ENCODE measurements around the gene JUND. TPM values are rescaled to one million over a fixed set of nuclear protein-coding genes. Genes with fewer than 3 reads are reported as not detected.

Gene JUND
- total and polyA plus RNA-seq, 4 donors, result 12.8 to 103 (median 41.8) TPM

DNA sequence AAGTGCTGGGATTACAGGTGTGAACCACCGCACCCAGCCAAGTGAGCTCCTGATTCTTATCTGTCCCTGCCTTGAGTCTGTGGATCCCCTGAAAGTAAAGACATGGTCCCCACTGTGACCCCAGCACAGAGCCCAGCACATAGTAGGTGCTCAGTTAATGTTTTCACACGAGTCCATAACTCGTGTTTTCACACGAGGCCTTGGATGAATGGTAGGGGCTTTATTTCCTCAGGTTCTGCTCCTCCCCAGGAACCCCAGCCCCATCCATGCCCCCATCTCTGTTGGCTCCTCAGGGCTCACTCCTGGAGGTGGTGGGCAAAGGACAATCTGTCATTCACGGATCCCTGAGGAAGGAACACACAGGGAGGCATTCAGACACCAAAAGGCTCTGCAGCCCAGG is 31.6 kb downstream of the JUND start:
- H3K27ac ChIP-seq (ENCODE audit: low read depth in 1 of 2, low read length in 2 of 2), result no peak overlapping the region
- no peaks in the 10 kb centered on the region for H3K4me1 ChIP-seq (ENCODE audit: control insufficient read depth in 4 of 4, insufficient read depth in 4 of 4, low read length in 3 of 4)
- H3K9ac ChIP-seq (ENCODE audit: low read depth in 1 of 2, low read length in 2 of 2), result no peak overlapping the region
- whole genome bisulfite sequencing, result 93% methylated on average over 5 of the region's 5 CpGs
- no peak for DNase-seq (ENCODE audit: low spot score)
- no peaks in the 10 kb centered on the region for H3K27me3 ChIP-seq (ENCODE audit: control insufficient read depth in 4 of 4, insufficient read depth in 4 of 4, low read length in 3 of 4)
- no peak overlapping the region for H3K4me3 ChIP-seq (ENCODE audit: low read depth in 1 of 3, low read length in 3 of 3)
- no peaks in the 10 kb centered on the region for H3K36me3 ChIP-seq (ENCODE audit: control insufficient read depth in 4 of 4, insufficient read depth in 3 of 4, low read depth in 1 of 4, low read length in 3 of 4)
- TF ChIP-seq, protein P1, sequence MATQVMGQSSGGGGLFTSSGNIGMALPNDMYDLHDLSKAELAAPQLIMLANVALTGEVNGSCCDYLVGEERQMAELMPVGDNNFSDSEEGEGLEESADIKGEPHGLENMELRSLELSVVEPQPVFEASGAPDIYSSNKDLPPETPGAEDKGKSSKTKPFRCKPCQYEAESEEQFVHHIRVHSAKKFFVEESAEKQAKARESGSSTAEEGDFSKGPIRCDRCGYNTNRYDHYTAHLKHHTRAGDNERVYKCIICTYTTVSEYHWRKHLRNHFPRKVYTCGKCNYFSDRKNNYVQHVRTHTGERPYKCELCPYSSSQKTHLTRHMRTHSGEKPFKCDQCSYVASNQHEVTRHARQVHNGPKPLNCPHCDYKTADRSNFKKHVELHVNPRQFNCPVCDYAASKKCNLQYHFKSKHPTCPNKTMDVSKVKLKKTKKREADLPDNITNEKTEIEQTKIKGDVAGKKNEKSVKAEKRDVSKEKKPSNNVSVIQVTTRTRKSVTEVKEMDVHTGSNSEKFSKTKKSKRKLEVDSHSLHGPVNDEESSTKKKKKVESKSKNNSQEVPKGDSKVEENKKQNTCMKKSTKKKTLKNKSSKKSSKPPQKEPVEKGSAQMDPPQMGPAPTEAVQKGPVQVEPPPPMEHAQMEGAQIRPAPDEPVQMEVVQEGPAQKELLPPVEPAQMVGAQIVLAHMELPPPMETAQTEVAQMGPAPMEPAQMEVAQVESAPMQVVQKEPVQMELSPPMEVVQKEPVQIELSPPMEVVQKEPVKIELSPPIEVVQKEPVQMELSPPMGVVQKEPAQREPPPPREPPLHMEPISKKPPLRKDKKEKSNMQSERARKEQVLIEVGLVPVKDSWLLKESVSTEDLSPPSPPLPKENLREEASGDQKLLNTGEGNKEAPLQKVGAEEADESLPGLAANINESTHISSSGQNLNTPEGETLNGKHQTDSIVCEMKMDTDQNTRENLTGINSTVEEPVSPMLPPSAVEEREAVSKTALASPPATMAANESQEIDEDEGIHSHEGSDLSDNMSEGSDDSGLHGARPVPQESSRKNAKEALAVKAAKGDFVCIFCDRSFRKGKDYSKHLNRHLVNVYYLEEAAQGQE (IDR thresholded peaks at IDR 0.05), result no peak
- TF ChIP-seq YY1 (IDR thresholded peaks at IDR 0.05), result no peak
- no peaks in the 10 kb centered on the region for H3K9me3 ChIP-seq (ENCODE audit: control insufficient read depth in 4 of 4, low read length in 3 of 4)

DNA sequence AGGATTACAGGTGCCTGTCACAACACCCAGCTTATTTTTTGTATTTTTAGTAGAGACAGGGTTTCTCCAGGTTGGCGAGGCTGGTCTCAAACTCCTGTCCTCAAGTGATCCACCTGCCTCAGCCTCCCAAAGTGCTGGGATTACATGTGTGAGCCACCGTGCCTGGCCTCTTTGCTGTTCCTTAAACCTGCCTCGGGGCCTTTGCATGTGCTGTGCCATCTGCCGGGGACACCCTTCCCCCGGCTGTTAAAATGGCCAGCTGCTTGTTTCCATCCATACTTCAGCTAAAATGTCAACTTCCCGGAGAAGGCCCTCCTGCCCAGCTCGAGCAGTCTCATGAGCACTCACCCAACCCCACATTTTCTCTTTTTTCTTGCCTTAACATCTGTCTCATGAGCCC is 36.1 kb downstream of the JUND start:
- no peak overlapping the region for H3K27ac ChIP-seq (ENCODE audit: low read depth in 1 of 2, low read length in 2 of 2)
- no peaks in the 10 kb centered on the region for H3K36me3 ChIP-seq (ENCODE audit: control insufficient read depth in 4 of 4, insufficient read depth in 3 of 4, low read depth in 1 of 4, low read length in 3 of 4)
- H3K9ac ChIP-seq (ENCODE audit: low read depth in 1 of 2, low read length in 2 of 2), result no peak overlapping the region
- H3K4me1 ChIP-seq (ENCODE audit: control insufficient read depth in 4 of 4, insufficient read depth in 4 of 4, low read length in 3 of 4), result no peaks in the 10 kb centered on the region
- no peaks in the 10 kb centered on the region for H3K27me3 ChIP-seq (ENCODE audit: control insufficient read depth in 4 of 4, insufficient read depth in 4 of 4, low read length in 3 of 4)
- no peaks in the 10 kb centered on the region for H3K9me3 ChIP-seq (ENCODE audit: control insufficient read depth in 4 of 4, low read length in 3 of 4)
- no peak for DNase-seq (ENCODE audit: low spot score)
- no peak for TF ChIP-seq TAF1 (conservative IDR thresholded peaks at IDR 0.05)
- TF ChIP-seq SP1 (IDR thresholded peaks at IDR 0.05), result no peak
- TF ChIP-seq RAD21 (IDR thresholded peaks at IDR 0.05), result no peak
- TF ChIP-seq, protein P2, sequence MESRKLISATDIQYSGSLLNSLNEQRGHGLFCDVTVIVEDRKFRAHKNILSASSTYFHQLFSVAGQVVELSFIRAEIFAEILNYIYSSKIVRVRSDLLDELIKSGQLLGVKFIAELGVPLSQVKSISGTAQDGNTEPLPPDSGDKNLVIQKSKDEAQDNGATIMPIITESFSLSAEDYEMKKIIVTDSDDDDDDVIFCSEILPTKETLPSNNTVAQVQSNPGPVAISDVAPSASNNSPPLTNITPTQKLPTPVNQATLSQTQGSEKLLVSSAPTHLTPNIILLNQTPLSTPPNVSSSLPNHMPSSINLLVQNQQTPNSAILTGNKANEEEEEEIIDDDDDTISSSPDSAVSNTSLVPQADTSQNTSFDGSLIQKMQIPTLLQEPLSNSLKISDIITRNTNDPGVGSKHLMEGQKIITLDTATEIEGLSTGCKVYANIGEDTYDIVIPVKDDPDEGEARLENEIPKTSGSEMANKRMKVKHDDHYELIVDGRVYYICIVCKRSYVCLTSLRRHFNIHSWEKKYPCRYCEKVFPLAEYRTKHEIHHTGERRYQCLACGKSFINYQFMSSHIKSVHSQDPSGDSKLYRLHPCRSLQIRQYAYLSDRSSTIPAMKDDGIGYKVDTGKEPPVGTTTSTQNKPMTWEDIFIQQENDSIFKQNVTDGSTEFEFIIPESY (IDR thresholded peaks at IDR 0.05), result no peak
- no peak for TF ChIP-seq YY1 (IDR thresholded peaks at IDR 0.05)
- no peak for TF ChIP-seq RXRA (IDR thresholded peaks at IDR 0.05)
- no peak for TF ChIP-seq HNF4A (conservative IDR thresholded peaks at IDR 0.05)
- no peak for TF ChIP-seq FOXA2 (IDR thresholded peaks at IDR 0.05)
- TF ChIP-seq, protein P3, sequence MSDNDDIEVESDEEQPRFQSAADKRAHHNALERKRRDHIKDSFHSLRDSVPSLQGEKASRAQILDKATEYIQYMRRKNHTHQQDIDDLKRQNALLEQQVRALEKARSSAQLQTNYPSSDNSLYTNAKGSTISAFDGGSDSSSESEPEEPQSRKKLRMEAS (IDR thresholded peaks at IDR 0.05), result no peak
- TF ChIP-seq GABPA (IDR thresholded peaks at IDR 0.05 in 1 of 2, conservative IDR thresholded peaks at IDR 0.05 in 1 of 2), result no peak
- TF ChIP-seq EGR1 (IDR thresholded peaks at IDR 0.05; ENCODE audit: low read depth in 2 of 2), result no peak
- TF ChIP-seq FOXA1 (IDR thresholded peaks at IDR 0.05), result no peak
- TF ChIP-seq JUND (IDR thresholded peaks at IDR 0.05), result no peak
- no peak overlapping the region for H3K4me3 ChIP-seq (ENCODE audit: low read depth in 1 of 3, low read length in 3 of 3)
- 75% methylated on average over 7 of the region's 7 CpGs for WGBS

DNA sequence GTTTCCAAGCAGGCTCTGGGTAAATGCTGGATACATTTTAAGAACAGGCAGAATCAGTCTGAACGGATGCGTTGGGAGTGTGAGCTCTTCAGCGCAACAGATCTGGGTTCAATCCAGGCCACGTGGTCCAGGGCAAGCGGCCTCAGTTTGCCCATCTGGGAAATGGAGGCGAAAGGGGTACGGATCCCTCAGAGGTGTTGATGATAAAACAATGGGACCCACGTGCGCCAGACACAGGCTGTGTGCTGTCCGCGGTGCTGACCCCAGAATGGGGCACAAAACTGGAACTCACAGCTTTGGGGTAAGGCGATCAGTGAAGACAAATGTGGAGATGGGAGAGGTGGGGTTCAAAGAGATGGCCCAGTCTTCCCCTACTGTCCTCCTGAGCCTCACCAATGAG is 42.1 kb downstream of the JUND start:
- Histone ChIP-seq H3K36me3 (ENCODE audit: control insufficient read depth in 4 of 4, insufficient read depth in 3 of 4, low read depth in 1 of 4, low read length in 3 of 4) (no peaks in the 10 kb centered on the region), H3K27me3 (ENCODE audit: control insufficient read depth in 4 of 4, insufficient read depth in 4 of 4, low read length in 3 of 4) (no peaks in the 10 kb centered on the region), H3K9ac (ENCODE audit: low read depth in 1 of 2, low read length in 2 of 2) (no peak overlapping the region), H3K4me1 (ENCODE audit: control insufficient read depth in 4 of 4, insufficient read depth in 4 of 4, low read length in 3 of 4) (no peaks in the 10 kb centered on the region), H3K27ac (ENCODE audit: low read depth in 1 of 2, low read length in 2 of 2) (no peak overlapping the region), H3K9me3 (ENCODE audit: control insufficient read depth in 4 of 4, low read length in 3 of 4) (no peaks in the 10 kb centered on the region), H3K4me3 (ENCODE audit: low read depth in 1 of 3, low read length in 3 of 3) (no peak overlapping the region)
- WGBS, result 32% methylated on average over 12 of the region's 12 CpGs
- no peak for DNase-seq (ENCODE audit: low spot score)
- TF ChIP-seq EGR1 (IDR thresholded peaks at IDR 0.05; ENCODE audit: low read depth in 2 of 2) (no peak), GABPA (IDR thresholded peaks at IDR 0.05 in 1 of 2, conservative IDR thresholded peaks at IDR 0.05 in 1 of 2) (no peak), RXRA (IDR thresholded peaks at IDR 0.05) (no peak), FOXA1 (IDR thresholded peaks at IDR 0.05) (no peak), FOXA2 (IDR thresholded peaks at IDR 0.05) (no peak)
- TF ChIP-seq, protein P1 (IDR thresholded peaks at IDR 0.05), result peak; percentile 97
- TF ChIP-seq, protein P4, sequence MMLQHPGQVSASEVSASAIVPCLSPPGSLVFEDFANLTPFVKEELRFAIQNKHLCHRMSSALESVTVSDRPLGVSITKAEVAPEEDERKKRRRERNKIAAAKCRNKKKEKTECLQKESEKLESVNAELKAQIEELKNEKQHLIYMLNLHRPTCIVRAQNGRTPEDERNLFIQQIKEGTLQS (IDR thresholded peaks at IDR 0.05), result no peak
